GM06990 (cell line): ENCODE measurements around the gene DLAT.
A peak's percentile ranks its signal among the peaks of the same experiment; 100 is the strongest.
"Not testable (repeated sequence)": the region's sequence is repeated elsewhere in the genome, so short reads cannot be mapped to it uniquely, and the experiment has no call there.

Source experiments
- DNase-seq: peaks from one replicate; pipeline ENCODE4 v3.0.0-alpha.2; 2011; ENCODE audit not compliant: insufficient read length; ENCODE audit errors: extremely low read depth
- H3K27me3 ChIP-seq: replicated peaks from 2 replicates; pipeline ENCODE4 v1.6.0; 2011; ENCODE audit warnings: low read length; ENCODE audit not compliant: control insufficient read depth, insufficient read depth
- H3K36me3 ChIP-seq: 2 replicates; pipeline ENCODE4 v1.5.1; 2011; ENCODE audit warnings: low read length; ENCODE audit not compliant: control insufficient read depth, insufficient read depth
- H3K4me3 ChIP-seq: replicated peaks from 2 replicates; pipeline ENCODE4 v1.5.1; 2011; ENCODE audit warnings: low read depth, mild to moderate bottlenecking, control low read depth, low read length
- CTCF ChIP-seq: IDR thresholded peaks from 2 replicates; pipeline ENCODE4 v1.5.1; 2011; ENCODE audit warnings: low read length, control low read depth, mild to moderate bottlenecking, inconsistent platforms; ENCODE audit not compliant: insufficient read depth, poor library complexity, severe bottlenecking

Gene DLAT

GRCh38 chr11:112023104-112023503 is 2.1 kb upstream of the DLAT start:
- no peaks in the 10 kb centered on the region for H3K36me3 ChIP-seq
- DNase-seq, result peak; percentile 10
- H3K4me3 ChIP-seq, result no peak overlapping the region
- H3K27me3 ChIP-seq, result no peaks in the 10 kb centered on the region
- no peak for TF ChIP-seq CTCF

- Histone ChIP-seq H3K36me3 (0 out of 2 replicates have a peak, but pooled peaks cover 1% of the 10 kb centered on the region), H3K27me3 (no peaks in the 10 kb centered on the region), H3K4me3 (peak overlapping the region; percentile 88)
- TF ChIP-seq CTCF, result no peak
- DNase-seq, result peak; percentile 49
Observed at GRCh38 chr11:112024178-112024772, 933 bp upstream of the DLAT start.

GRCh38 chr11:112025707-112026106 is 499 bp downstream of the DLAT start:
- H3K36me3 ChIP-seq, result peaks cover 9% of the 10 kb centered on the region
- peak overlapping the region; percentile 88 for H3K4me3 ChIP-seq
- TF ChIP-seq CTCF, result no peak
- no peaks in the 10 kb centered on the region for H3K27me3 ChIP-seq
- DNase-seq, result no peak

GRCh38 chr11:112026784-112027410 is 1.7 kb downstream of the DLAT start:
- not testable (repeated sequence) for DNase-seq, H3K27me3 ChIP-seq, H3K4me3 ChIP-seq
- peaks cover 11% of the 10 kb centered on the region for H3K36me3 ChIP-seq

- no peak for DNase-seq
- no peak overlapping the region for H3K4me3 ChIP-seq
- no peak for TF ChIP-seq CTCF
- no peaks in the 10 kb centered on the region for H3K27me3 ChIP-seq
- H3K36me3 ChIP-seq, result peaks cover 14% of the 10 kb centered on the region
Observed at GRCh38 chr11:112029460-112029859, 4.3 kb downstream of the DLAT start.

GRCh38 chr11:112033902-112034301 is 8.7 kb downstream of the DLAT start:
- Histone ChIP-seq H3K4me3 (no peak overlapping the region), H3K27me3 (no peaks in the 10 kb centered on the region), H3K36me3 (peaks cover 16% of the 10 kb centered on the region)
- no peak for DNase-seq
- TF ChIP-seq CTCF, result no peak
